ENCODE results near the gene TMEM107. TPM values are rescaled to one million over a fixed set of nuclear protein-coding genes. Genes with fewer than 3 reads are reported as not detected.

Gene TMEM107
- total and polyA plus RNA-seq, 4 experiments from 2014 or later: 25.0 to 43.7 (median 33.9) TPM

DNA sequence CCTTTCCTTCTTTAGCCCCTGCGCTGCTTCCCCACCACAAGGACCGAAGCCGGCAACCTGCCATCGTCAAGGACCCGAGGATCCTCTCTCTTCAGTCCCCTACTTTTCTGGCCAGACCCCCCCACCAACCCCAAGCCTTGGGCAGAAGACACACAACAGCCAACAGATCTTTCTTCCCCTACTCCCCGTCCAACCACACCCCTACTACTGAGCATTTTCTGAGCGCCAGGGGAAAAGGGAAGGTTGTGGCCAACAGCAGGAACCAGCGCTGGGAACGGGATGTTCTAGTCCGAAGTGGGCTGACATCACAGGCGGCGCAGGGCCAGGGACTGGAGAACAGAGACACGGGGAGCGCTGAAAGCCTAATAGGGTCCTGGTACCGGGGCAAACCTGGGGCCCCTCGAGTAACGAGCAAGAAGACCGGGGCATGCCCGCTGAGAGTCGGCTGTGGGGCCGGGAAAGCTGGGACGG is 24.5 kb downstream of the TMEM107 start:
- CTCF ChIA-PET (ENCODE audit: partially characterized antibody): interaction anchor here (0.9 to 2.2 kb wide), 6 partner anchors 10 to 149 kb away, joined by 3 to 11 read pairs (median 6); no protein-coding TSS in a partner anchor
- peaks cover 54% of the 10 kb centered on the region for H3K4me1 ChIP-seq (ENCODE audit: insufficient read depth, low read length)

DNA sequence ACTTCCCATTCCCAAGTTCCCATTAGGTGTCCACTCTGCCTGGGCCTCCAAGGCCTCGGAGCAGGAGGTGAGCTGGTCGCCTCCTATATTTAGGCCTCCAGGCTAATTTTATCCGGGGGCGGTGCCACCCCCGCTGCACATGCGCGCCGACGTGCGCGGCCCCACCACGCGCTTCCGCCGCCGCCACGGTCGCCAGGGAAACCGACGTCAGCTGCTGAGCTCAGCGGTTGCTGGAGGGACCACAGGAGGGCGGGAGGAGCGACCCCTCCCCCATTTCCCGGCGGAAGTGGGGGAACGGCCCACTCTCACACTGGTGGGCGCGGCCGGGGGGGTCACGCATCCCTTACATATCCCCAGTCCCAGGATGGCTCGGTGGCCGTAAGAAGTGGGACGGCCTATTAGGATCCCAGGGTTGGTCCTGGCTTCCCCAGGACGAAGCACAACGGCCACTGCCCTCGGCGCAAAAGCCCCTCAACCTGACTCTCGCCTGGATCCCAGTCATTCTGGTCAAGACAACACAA is 25.0 kb downstream of the TMEM107 start:
- Histone ChIP-seq H3K27ac (ENCODE audit: low read depth, low read length) (peak overlapping the region; percentile 100), H3K36me3 (ENCODE audit: insufficient read depth, low read length) (peaks cover 44% of the 10 kb centered on the region), H3K4me1 (ENCODE audit: insufficient read depth, low read length) (peaks cover 54% of the 10 kb centered on the region), H3K4me3 (ENCODE audit: low read length in 2 of 2) (peak overlapping the region; percentile 74 to 89), H3K27me3 (ENCODE audit: insufficient read depth, low read length) (no peaks in the 10 kb centered on the region), H3K9me3 (ENCODE audit: control insufficient read depth in 1 of 2, low read length in 2 of 2) (no peaks in the 10 kb centered on the region)
- H3K27me3 Mint-ChIP-seq: no peaks in the 10 kb centered on the region
- peaks cover 23 to 62% of the 10 kb centered on the region in 2 donors for H3K36me3 Mint-ChIP-seq
- DNase-seq: peak; percentile 92 to 96 (median 94)
- H3K4me1 Mint-ChIP-seq: peaks cover 30 to 58% (median 39%) of the 10 kb centered on the region in 4 donors
- POLR2A ChIA-PET (ENCODE audit: partially characterized antibody): interaction anchor here (0.6 to 23.4 kb wide), 16 partner anchors 9 to 294 kb away, joined by 3 to 1074 read pairs (median 5); partner anchors contain the start of genes ALOXE3, BORCS6, CTC1 and HES7
- CTCF ChIA-PET (ENCODE audit: partially characterized antibody): interaction anchor here (0.9 to 2.2 kb wide), 7 partner anchors 9 to 150 kb away, joined by 3 to 11 read pairs (median 6); no protein-coding TSS in a partner anchor
- H3K9me3 Mint-ChIP-seq: peaks cover 0 to 25% (median 0%) of the 10 kb centered on the region in 8 donors
- H3K4me3 Mint-ChIP-seq: peak overlapping the region in 7 of 8 donors; percentile 91 to 98 (median 93)
- intact Hi-C loops (cut with micrococcal nuclease): loop anchor here (1.0 kb wide), 1 partner anchor 12 kb away; no protein-coding TSS in a partner anchor
- H3K27ac Mint-ChIP-seq: no peak overlapping the region

More for the DNA sequence above, 24.5 kb downstream of the TMEM107 start:
- Histone ChIP-seq H3K27ac (ENCODE audit: low read depth, low read length) (peak overlapping the region; percentile 100), H3K9me3 (ENCODE audit: control insufficient read depth in 1 of 2, low read length in 2 of 2) (no peaks in the 10 kb centered on the region), H3K4me3 (ENCODE audit: low read length in 2 of 2) (peak overlapping the region; percentile 74 to 89), H3K36me3 (ENCODE audit: insufficient read depth, low read length) (peaks cover 39% of the 10 kb centered on the region), H3K27me3 (ENCODE audit: insufficient read depth, low read length) (no peaks in the 10 kb centered on the region)
- Mint-ChIP-seq H3K4me3 (peak overlapping the region in 7 of 8 donors; percentile 91 to 98 (median 93)), H3K36me3 (peaks cover 19 to 57% of the 10 kb centered on the region in 2 donors), H3K27me3 (no peaks in the 10 kb centered on the region), H3K9me3 (peaks cover 0 to 25% (median 0%) of the 10 kb centered on the region in 8 donors), H3K4me1 (peaks cover 30 to 58% (median 39%) of the 10 kb centered on the region in 4 donors), H3K27ac (no peak overlapping the region)
- intact Hi-C loops (cut with micrococcal nuclease): loop anchor here (1.0 kb wide), 1 partner anchor 12 kb away; no protein-coding TSS in a partner anchor
- POLR2A ChIA-PET (ENCODE audit: partially characterized antibody): interaction anchor here (0.6 to 23.4 kb wide), 14 partner anchors 8 to 295 kb away, joined by 3 to 1074 read pairs (median 8); partner anchors contain the start of genes ALOXE3, BORCS6, CTC1 and HES7
- peak in 3 of 5 donors; percentile 69 to 74 (median 69) for DNase-seq

DNA sequence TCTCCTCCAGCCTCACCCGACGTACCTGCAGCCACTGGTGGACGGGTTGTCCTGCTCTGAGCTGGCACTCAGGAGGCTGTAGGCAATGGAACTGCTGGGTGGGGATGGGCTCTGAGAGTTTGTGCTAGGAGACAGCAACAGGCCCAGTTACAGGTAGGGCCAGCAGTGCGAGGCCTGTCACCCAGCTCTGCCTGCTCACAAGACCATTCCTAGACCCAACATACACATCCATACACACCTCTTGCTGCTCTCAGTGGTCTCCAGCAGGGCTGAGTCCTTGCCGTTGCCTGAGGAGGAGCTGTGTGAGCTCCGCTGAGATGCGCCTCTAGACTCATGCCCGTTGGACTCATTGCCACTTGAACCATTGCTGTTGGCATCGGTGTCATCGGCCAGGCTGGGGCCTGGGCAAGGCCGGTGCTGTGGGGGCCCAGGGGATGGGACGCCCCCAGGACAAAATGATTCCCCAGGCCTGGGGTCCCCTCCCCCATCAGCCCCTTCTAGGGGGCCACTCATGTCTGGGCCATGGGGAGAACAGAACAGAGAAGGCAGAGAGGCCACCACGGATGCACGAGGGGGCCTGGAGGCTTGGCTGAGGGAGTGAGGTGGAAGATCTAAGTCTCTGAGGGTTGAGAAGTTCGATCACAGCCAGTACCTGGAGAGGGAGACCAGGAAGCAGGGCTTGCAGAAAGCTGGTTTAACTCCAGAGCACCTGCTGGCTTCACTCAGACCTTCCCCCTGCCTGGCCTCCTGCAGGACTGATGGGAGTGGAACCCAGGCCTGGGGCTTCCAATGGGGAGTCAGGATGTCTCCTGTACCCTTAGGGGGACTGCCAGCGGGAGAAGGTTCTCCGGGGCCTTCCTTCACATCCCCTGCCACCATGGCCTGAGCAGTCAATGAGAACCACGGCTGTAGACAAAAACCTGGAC is 25.7 kb downstream of the TMEM107 start:
- Histone ChIP-seq H3K36me3 (ENCODE audit: insufficient read depth, low read length) (peaks cover 51% of the 10 kb centered on the region), H3K4me1 (ENCODE audit: insufficient read depth, low read length) (peaks cover 49% of the 10 kb centered on the region), H3K27me3 (ENCODE audit: insufficient read depth, low read length) (no peaks in the 10 kb centered on the region), H3K4me3 (ENCODE audit: low read length in 2 of 2) (peak overlapping the region in 1 of 2 donors; percentile 74), H3K27ac (ENCODE audit: low read depth, low read length) (peak overlapping the region; percentile 100), H3K9me3 (ENCODE audit: control insufficient read depth in 1 of 2, low read length in 2 of 2) (no peaks in the 10 kb centered on the region)
- intact Hi-C loops (cut with micrococcal nuclease): loop anchor here (1.0 kb wide), 1 partner anchor 11 kb away; no protein-coding TSS in a partner anchor
- H3K4me3 Mint-ChIP-seq: peak overlapping the region in 7 of 8 donors; percentile 23 to 98 (median 91)
- DNase-seq: peak in 1 of 5 donors; percentile 20
- CTCF ChIA-PET (ENCODE audit: partially characterized antibody): interaction anchor here (1.0 to 2.2 kb wide), 7 partner anchors 9 to 77 kb away, joined by 3 to 11 read pairs (median 6); no protein-coding TSS in a partner anchor
- H3K9me3 Mint-ChIP-seq: peaks cover 0 to 27% (median 0%) of the 10 kb centered on the region in 8 donors
- peaks cover 30 to 56% (median 39%) of the 10 kb centered on the region in 4 donors for H3K4me1 Mint-ChIP-seq
- H3K36me3 Mint-ChIP-seq: peaks cover 28 to 69% of the 10 kb centered on the region in 2 donors
- H3K27ac Mint-ChIP-seq: no peak overlapping the region
- POLR2A ChIA-PET (ENCODE audit: partially characterized antibody): interaction anchor here (0.6 to 23.4 kb wide), 18 partner anchors 8 to 293 kb away, joined by 3 to 1074 read pairs (median 4); partner anchors contain the start of genes ALOXE3, BORCS6, CTC1 and HES7
- no peaks in the 10 kb centered on the region for H3K27me3 Mint-ChIP-seq

DNA sequence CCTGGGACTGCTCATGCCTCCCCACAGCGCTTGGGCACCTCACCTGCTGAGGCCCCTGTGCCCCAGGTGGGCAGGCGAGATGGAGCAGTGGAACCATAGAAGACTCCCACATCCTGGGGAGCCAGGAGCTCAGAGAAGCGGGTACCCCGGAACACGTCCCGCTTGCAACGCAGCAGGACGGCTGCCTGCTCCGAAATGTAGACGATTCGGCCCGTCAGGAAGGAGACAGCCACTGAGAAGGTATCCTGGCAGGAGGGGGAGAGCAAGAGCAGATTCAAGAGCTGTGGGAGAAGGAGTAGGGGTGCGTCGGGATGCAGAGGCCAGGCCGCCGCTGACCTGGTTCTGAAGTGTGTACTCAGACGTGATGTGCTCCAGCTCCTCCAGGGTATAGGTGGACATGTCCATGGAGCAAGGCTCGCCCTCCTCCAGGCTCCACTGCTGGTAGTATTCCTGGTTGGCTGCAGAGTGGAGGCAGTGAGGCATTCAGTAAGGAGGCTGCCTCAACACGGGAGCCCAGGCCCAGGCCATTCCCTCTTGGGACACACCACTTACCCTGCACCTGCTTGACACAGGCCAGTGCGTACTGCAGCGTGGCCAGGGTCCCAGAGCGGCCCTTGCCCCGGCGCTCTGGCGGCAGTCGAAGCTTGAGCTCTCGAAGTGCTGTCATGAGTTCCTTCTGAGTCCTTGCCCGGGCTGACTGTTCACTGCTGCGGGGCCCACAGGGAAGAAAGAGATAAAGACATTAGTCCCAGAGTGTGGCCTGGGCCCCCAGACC is 26.6 kb downstream of the TMEM107 start:
- ChIA-PET POLR2A (ENCODE audit: partially characterized antibody) (interaction anchor here (0.9 to 23.4 kb wide), 9 partner anchors 9 to 286 kb away, joined by 3 to 1074 read pairs (median 24); partner anchors contain the start of genes ALOXE3, BORCS6, NDEL1 and SLC25A35), CTCF (ENCODE audit: partially characterized antibody) (interaction anchor here (1.2 to 2.8 kb wide), 5 partner anchors 8 to 76 kb away, joined by 3 to 8 read pairs (median 6); no protein-coding TSS in a partner anchor)
- H3K27ac Mint-ChIP-seq: peak overlapping the region in 2 of 7 donors; percentile 87 to 91
- H3K4me3 ChIP-seq (ENCODE audit: low read length in 2 of 2): no peak overlapping the region
- intact Hi-C loops (cut with micrococcal nuclease): no loop called here
- peaks cover 40% of the 10 kb centered on the region for H3K4me1 ChIP-seq (ENCODE audit: insufficient read depth, low read length)
- peaks cover 0 to 33% (median 0%) of the 10 kb centered on the region in 8 donors for H3K9me3 Mint-ChIP-seq
- peaks cover 55% of the 10 kb centered on the region for H3K36me3 ChIP-seq (ENCODE audit: insufficient read depth, low read length)
- H3K4me1 Mint-ChIP-seq: peaks cover 30 to 48% (median 32%) of the 10 kb centered on the region in 4 donors
- H3K27me3 Mint-ChIP-seq: no peaks in the 10 kb centered on the region
- H3K36me3 Mint-ChIP-seq: peaks cover 28 to 64% of the 10 kb centered on the region in 2 donors
- peak overlapping the region; percentile 100 for H3K27ac ChIP-seq (ENCODE audit: low read depth, low read length)
- peak overlapping the region in 4 of 8 donors; percentile 17 to 56 (median 40) for H3K4me3 Mint-ChIP-seq
- no peaks in the 10 kb centered on the region for H3K27me3 ChIP-seq (ENCODE audit: insufficient read depth, low read length)
- H3K9me3 ChIP-seq (ENCODE audit: control insufficient read depth in 1 of 2, low read length in 2 of 2): no peaks in the 10 kb centered on the region
- DNase-seq: no peak

DNA sequence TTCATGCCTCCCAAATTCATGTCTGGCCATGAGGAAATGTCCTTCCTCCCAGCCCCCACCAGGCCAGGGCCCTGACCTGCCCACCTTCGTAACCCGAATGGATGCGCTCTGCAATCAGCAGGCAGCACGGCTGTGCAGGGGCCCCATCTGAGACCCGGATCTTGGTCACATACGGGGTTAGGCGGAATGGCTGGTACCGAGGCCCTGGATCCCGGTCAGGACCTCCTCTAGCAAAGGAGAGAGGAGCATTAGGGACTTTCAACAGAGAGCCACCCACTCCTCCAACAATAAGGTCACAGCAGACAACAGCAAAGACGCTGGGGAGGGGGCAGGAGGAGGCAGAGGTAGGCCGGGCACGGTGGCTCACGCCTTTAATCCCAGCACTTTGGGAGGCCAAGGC is 27.6 kb downstream of the TMEM107 start:
- Mint-ChIP-seq H3K27me3 (no peaks in the 10 kb centered on the region), H3K36me3 (peaks cover 31 to 68% of the 10 kb centered on the region in 2 donors), H3K4me1 (peaks cover 25 to 37% (median 27%) of the 10 kb centered on the region in 4 donors), H3K27ac (peak overlapping the region in 4 of 7 donors; percentile 64 to 89 (median 84)), H3K9me3 (peaks cover 0 to 40% (median 0%) of the 10 kb centered on the region in 8 donors), H3K4me3 (peak overlapping the region in 3 of 8 donors; percentile 20 to 31 (median 31))
- POLR2A ChIA-PET (ENCODE audit: partially characterized antibody): interaction anchor here (1.4 to 23.4 kb wide), 6 partner anchors 8 to 73 kb away, joined by 4 to 1074 read pairs (median 8); partner anchors contain the start of genes BORCS6 and TMEM107
- Histone ChIP-seq H3K4me1 (ENCODE audit: insufficient read depth, low read length) (peaks cover 30% of the 10 kb centered on the region), H3K4me3 (ENCODE audit: low read length in 2 of 2) (no peak overlapping the region), H3K27me3 (ENCODE audit: insufficient read depth, low read length) (no peaks in the 10 kb centered on the region), H3K36me3 (ENCODE audit: insufficient read depth, low read length) (peaks cover 66% of the 10 kb centered on the region), H3K27ac (ENCODE audit: low read depth, low read length) (no peak overlapping the region), H3K9me3 (ENCODE audit: control insufficient read depth in 1 of 2, low read length in 2 of 2) (no peaks in the 10 kb centered on the region)
- CTCF ChIA-PET (ENCODE audit: partially characterized antibody): interaction anchor here (1.1 to 2.8 kb wide), 2 partner anchors 9 to 29 kb away, joined by 3 to 8 read pairs; no protein-coding TSS in a partner anchor
- DNase-seq: peak in 1 of 5 donors; percentile 38
- intact Hi-C loops (cut with micrococcal nuclease): no loop called here
